Hair follicular keratinocyte (primary cell): ENCODE measurements around the gene ZNG1E. TPM values are rescaled to one million over a fixed set of nuclear protein-coding genes. Genes with fewer than 3 reads are reported as not detected.

ENCODE experiments used
- total RNA-seq: library from RNA; depleted of rRNA; stranded (reverse); fragments of >200 nt; gene quantifications from 2 replicates; pipeline ENCODE4 v1.2.3, GENCODE V29; 2015

Gene ZNG1E
- total RNA-seq, result 19.5 and 27.0 TPM in 2 replicates

DNA sequence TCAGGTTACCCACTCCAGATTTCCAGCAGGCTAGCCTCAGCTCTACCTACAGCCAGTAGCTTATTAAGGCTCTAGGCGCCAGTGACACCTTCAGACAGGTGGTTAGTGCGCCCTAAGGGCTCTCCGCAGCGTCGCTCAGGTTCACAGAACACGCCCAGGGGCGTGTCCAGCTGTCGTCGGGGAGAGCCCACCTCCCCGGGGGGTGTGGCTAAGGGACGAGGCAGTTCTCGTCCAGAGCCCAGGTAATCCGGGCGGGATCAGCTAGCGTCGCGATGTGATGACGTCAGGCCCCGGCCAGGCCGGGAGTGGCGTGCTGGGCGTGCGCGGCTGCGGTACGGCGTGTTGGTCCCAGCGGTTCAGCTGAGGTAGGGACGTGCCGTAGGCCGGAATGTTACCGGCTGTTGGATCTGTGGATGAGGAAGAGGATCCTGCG is at the start of gene ZNG1E:
Gene ZNG1E, plus strand, starts transcription at position 340 of the 433 bp plus-strand sequence. Its CDS starts 49 bp downstream, at position 389.

DNA sequence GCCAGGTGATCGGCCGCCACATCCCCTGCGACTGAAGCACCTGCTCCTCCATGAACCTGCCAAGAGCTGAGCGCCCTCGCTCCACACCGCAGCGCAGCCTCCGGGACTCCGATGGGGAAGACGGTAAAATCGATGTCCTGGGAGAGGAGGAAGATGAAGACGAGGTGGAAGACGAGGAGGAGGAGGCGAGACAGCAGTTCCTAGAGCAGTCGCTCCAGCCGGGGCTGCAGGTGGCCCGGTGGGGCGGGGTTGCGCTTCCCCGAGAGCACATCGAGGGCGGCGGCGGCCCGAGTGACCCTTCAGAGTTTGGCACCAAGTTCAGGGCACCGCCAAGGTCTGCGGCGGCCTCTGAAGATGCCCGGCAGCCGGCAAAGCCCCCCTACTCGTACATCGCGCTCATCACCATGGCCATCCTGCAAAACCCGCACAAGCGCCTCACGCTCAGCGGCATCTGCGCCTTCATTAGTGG is 61.4 kb downstream of the ZNG1E start, which contains the start of gene FOXD4L4:
Gene FOXD4L4, plus strand, starts transcription at position 51 of the 469 bp plus-strand sequence. Its CDS starts 0 bp downstream, at position 51.

Other genes with a start within 250 kb of the ZNG1E start
- gene FOXD4L4, start 61.2 kb downstream of the ZNG1E start, total RNA-seq, result not detected in 2 replicates